Fibroblast of villous mesenchyme (primary cell): ENCODE measurements around the gene ZC3H7B. TPM values are rescaled to one million over a fixed set of nuclear protein-coding genes. Genes with fewer than 3 reads are reported as not detected.

ENCODE experiments used
- DNase-seq: peaks from one replicate; pipeline ENCODE4 v3.0.0-alpha.2; 2010; ENCODE audit warnings: low read depth
- H3K4me3 ChIP-seq: 2 replicates; pipeline ENCODE4 v1.5.1; 2011; ENCODE audit warnings: low read depth, mild to moderate bottlenecking, low read length
- CTCF ChIP-seq: IDR thresholded peaks from 2 replicates; pipeline ENCODE4 v1.5.1; 2012; ENCODE audit warnings: low read depth, mild to moderate bottlenecking, low read length; ENCODE audit not compliant: insufficient read depth
- total RNA-seq: library from RNA; depleted of rRNA; stranded (reverse); fragments of >200 nt; gene quantifications from 2 replicates; pipeline ENCODE4 v1.2.3, GENCODE V29; 2012

ZC3H7B gene
- total RNA-seq, 1 donor: 80.3 TPM

- no peak for DNase-seq
- H3K4me3 ChIP-seq: no peak overlapping the region
- TF ChIP-seq CTCF: no peak
Observed at GRCh38 chr22:41324821-41325528, 23.6 kb downstream of the ZC3H7B start.

- no peak for TF ChIP-seq CTCF
- no peak for DNase-seq
- H3K4me3 ChIP-seq: no peak overlapping the region
Observed at GRCh38 chr22:41327124-41327523, 25.8 kb downstream of the ZC3H7B start.

GRCh38 chr22:41330169-41330568 lies 28.8 kb downstream of the ZC3H7B start:
- H3K4me3 ChIP-seq: no peak overlapping the region
- DNase-seq: no peak
- TF ChIP-seq CTCF: no peak

- no peak for TF ChIP-seq CTCF
- no peak overlapping the region for H3K4me3 ChIP-seq
- DNase-seq: no peak
Observed at GRCh38 chr22:41332217-41332939, 31.1 kb downstream of the ZC3H7B start.

- H3K4me3 ChIP-seq: no peak overlapping the region
- DNase-seq: no peak
- TF ChIP-seq CTCF: no peak
Observed at GRCh38 chr22:41333806-41334205, 32.5 kb downstream of the ZC3H7B start.

- H3K4me3 ChIP-seq: no peak overlapping the region
- no peak for TF ChIP-seq CTCF
- no peak for DNase-seq
Observed at GRCh38 chr22:41334215-41334614, 32.9 kb downstream of the ZC3H7B start.
